Coronary artery (tissue), 2 donors: ENCODE results near the gene CTIF.

Experiments
- DNase-seq: peaks from one replicate; pipeline ENCODE4 v3.0.0-alpha.2; 2017; ENCODE audit warnings: low spot score
- H3K27ac ChIP-seq, 2 donors: fragments of 200-600 bp; sonication (generic); one replicate each; pipeline ENCODE4 v1.5.1; 2016 to 2019
- H3K4me3 ChIP-seq: fragments of 200-600 bp; sonication (generic); 2 replicates; pipeline ENCODE4 v1.5.1; 2016; ENCODE audit warnings: mild to moderate bottlenecking, moderate library complexity
- CTCF ChIP-seq: fragments of 200-600 bp; sonication (generic); IDR thresholded peaks from one replicate; pipeline ENCODE4 v1.5.1; 2019; ENCODE audit warnings: antibody characterized with exemption

CTIF gene

GRCh38 chr18:48574667-48575300 lies 36.0 kb downstream of the CTIF start:
- no peak overlapping the region for H3K4me3 ChIP-seq
- no peak for DNase-seq
- TF ChIP-seq CTCF, result no peak
- no peak overlapping the region for H3K27ac ChIP-seq

GRCh38 chr18:48575301-48575657 lies 36.4 kb downstream of the CTIF start:
- TF ChIP-seq CTCF, result no peak
- Histone ChIP-seq H3K4me3 (no peak overlapping the region), H3K27ac (no peak overlapping the region)
- no peak for DNase-seq

GRCh38 chr18:48575658-48576456 lies 37.0 kb downstream of the CTIF start:
- no peak for TF ChIP-seq CTCF
- H3K27ac ChIP-seq, result no peak overlapping the region
- DNase-seq, result no peak
- H3K4me3 ChIP-seq, result no peak overlapping the region

- no peak for DNase-seq
- no peak for TF ChIP-seq CTCF
- no peak overlapping the region for H3K27ac ChIP-seq
These were observed 37.6 kb downstream of the CTIF start for GRCh38 chr18:48576457-48576771.

GRCh38 chr18:48577478-48578190 lies 38.8 kb downstream of the CTIF start:
- TF ChIP-seq CTCF, result no peak

More at GRCh38 chr18:48576457-48576771, 37.6 kb downstream of the CTIF start:
- no peak overlapping the region for H3K4me3 ChIP-seq

GRCh38 chr18:48578289-48578688 lies 39.5 kb downstream of the CTIF start:
- DNase-seq, result no peak
- Histone ChIP-seq H3K4me3 (no peak overlapping the region), H3K27ac (no peak overlapping the region)
- TF ChIP-seq CTCF, result no peak

More at GRCh38 chr18:48577478-48578190, 38.8 kb downstream of the CTIF start:
- Histone ChIP-seq H3K4me3 (no peak overlapping the region), H3K27ac (no peak overlapping the region)
- no peak for DNase-seq
